Endothelial cell (in vitro differentiated cells): Measurements from ENCODE around the gene SPAM1. TPM values are rescaled to one million over a fixed set of nuclear protein-coding genes. Genes with fewer than 3 reads are reported as not detected.

Experiments used
- DNase-seq: peaks from one replicate; pipeline ENCODE4 v3.0.0; 2021; ENCODE audit warnings: low spot score
- H3K27ac Mint-ChIP-seq: one replicate; pipeline ENCODE4 v1.8.0; 2021; ENCODE audit warnings: mixed read lengths, inconsistent platforms; ENCODE audit not compliant: unreplicated experiment
- H3K27me3 Mint-ChIP-seq: one replicate; pipeline ENCODE4 v1.8.0; 2021; ENCODE audit warnings: mild to moderate bottlenecking, moderate library complexity, mixed read lengths, inconsistent platforms; ENCODE audit not compliant: unreplicated experiment
- H3K36me3 Mint-ChIP-seq: one replicate; pipeline ENCODE4 v1.8.0; 2021; ENCODE audit warnings: mild to moderate bottlenecking, low read depth, mixed read lengths, inconsistent platforms; ENCODE audit not compliant: unreplicated experiment
- H3K4me1 Mint-ChIP-seq: one replicate; pipeline ENCODE4 v1.8.0; 2021; ENCODE audit warnings: mild to moderate bottlenecking, mixed read lengths, inconsistent platforms; ENCODE audit not compliant: unreplicated experiment
- H3K4me3 Mint-ChIP-seq: one replicate; pipeline ENCODE4 v1.8.0; 2021; ENCODE audit warnings: mild to moderate bottlenecking, mixed read lengths, inconsistent platforms; ENCODE audit not compliant: unreplicated experiment
- H3K9me3 Mint-ChIP-seq: one replicate; pipeline ENCODE4 v1.8.0; 2021; ENCODE audit warnings: mixed read lengths, inconsistent platforms; ENCODE audit not compliant: unreplicated experiment
- total RNA-seq: library from RNA; stranded (reverse); fragmentation: NEBNext Ultra II Directional; extraction: Animal tissue kit (Norgen Biotek cat#: 25700); gene quantifications from one replicate; pipeline ENCODE4 v1.2.1, GENCODE V29; 2021; ENCODE audit not compliant: unreplicated experiment
- TF ChIP-seq, protein P1 (sequence below): fragments of 200-600 bp; sonication (generic); IDR thresholded peaks from one replicate; pipeline ENCODE4 v1.5.0; 2021; ENCODE audit warnings: antibody characterized with exemption; ENCODE audit not compliant: unreplicated experiment

The SPAM1 gene
- total RNA-seq, 1 donor from 2014 or later: not detected

GRCh38 chr7:123917878-123918277 lies 7.2 kb upstream of the SPAM1 start:
- no peak overlapping the region for H3K4me3 Mint-ChIP-seq
- no peak for DNase-seq
- H3K4me1 Mint-ChIP-seq: no peaks in the 10 kb centered on the region
- TF ChIP-seq, protein P1, sequence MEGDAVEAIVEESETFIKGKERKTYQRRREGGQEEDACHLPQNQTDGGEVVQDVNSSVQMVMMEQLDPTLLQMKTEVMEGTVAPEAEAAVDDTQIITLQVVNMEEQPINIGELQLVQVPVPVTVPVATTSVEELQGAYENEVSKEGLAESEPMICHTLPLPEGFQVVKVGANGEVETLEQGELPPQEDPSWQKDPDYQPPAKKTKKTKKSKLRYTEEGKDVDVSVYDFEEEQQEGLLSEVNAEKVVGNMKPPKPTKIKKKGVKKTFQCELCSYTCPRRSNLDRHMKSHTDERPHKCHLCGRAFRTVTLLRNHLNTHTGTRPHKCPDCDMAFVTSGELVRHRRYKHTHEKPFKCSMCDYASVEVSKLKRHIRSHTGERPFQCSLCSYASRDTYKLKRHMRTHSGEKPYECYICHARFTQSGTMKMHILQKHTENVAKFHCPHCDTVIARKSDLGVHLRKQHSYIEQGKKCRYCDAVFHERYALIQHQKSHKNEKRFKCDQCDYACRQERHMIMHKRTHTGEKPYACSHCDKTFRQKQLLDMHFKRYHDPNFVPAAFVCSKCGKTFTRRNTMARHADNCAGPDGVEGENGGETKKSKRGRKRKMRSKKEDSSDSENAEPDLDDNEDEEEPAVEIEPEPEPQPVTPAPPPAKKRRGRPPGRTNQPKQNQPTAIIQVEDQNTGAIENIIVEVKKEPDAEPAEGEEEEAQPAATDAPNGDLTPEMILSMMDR: no peak
- no peaks in the 10 kb centered on the region for H3K27me3 Mint-ChIP-seq
- H3K27ac Mint-ChIP-seq: no peak overlapping the region
- no peaks in the 10 kb centered on the region for H3K36me3 Mint-ChIP-seq
- no peaks in the 10 kb centered on the region for H3K9me3 Mint-ChIP-seq

- DNase-seq: no peak
- no peak overlapping the region for H3K4me3 Mint-ChIP-seq
- H3K27me3 Mint-ChIP-seq: no peaks in the 10 kb centered on the region
- H3K36me3 Mint-ChIP-seq: no peaks in the 10 kb centered on the region
- H3K4me1 Mint-ChIP-seq: no peaks in the 10 kb centered on the region
- H3K9me3 Mint-ChIP-seq: no peaks in the 10 kb centered on the region
- TF ChIP-seq, protein P1: no peak
- no peak overlapping the region for H3K27ac Mint-ChIP-seq
Observed at GRCh38 chr7:123918309-123918708, 6.7 kb upstream of the SPAM1 start.

DNA sequence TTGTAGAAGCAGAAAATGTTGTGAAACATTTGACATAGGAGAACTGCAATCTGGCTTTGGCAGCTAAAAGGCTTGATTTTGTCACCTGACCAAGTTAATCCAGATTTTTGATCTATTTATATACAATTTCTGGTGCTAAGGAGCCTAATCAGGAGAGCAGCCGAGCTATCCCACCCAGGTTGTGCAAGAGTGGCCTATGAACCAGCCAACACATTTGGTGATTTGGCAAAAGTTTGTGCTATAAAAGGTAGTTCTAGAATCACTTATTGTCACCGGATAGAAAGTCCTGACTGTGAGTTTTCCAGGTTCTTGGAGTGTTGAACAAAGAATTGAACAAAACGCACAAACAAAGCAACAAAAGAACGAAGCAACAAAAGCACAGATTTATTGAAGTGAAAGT lies 1.4 kb upstream of the SPAM1 start:
- Mint-ChIP-seq H3K27ac (no peak overlapping the region), H3K9me3 (no peaks in the 10 kb centered on the region), H3K36me3 (no peaks in the 10 kb centered on the region), H3K4me3 (no peak overlapping the region), H3K27me3 (no peaks in the 10 kb centered on the region), H3K4me1 (peaks cover 23% of the 10 kb centered on the region)
- no peak for DNase-seq
- TF ChIP-seq, protein P1: no peak

DNA sequence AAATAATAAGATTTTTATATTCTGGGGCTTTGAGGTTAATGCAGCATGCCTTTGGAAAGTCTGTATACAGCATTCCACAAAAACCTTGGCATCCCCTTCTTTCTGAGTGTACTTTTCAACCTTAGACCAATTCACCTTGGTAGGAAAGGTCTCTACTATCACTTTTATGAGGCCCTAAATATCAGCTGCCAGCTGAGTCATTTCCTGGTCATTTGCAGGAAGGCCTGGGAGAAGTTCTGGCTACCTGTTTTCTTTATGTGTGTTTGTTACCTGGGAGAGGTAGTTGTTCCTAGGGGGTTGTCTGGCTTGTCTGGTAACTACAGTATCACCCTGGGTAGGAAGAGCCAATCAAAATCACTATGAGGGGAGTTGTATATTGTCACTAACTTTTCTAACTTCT lies 4.1 kb downstream of the SPAM1 start:
- no peak overlapping the region for H3K4me3 Mint-ChIP-seq
- H3K27ac Mint-ChIP-seq: peak overlapping the region; percentile 65
- H3K36me3 Mint-ChIP-seq: no peaks in the 10 kb centered on the region
- H3K27me3 Mint-ChIP-seq: no peaks in the 10 kb centered on the region
- TF ChIP-seq, protein P1: no peak
- no peak for DNase-seq
- peaks cover 36% of the 10 kb centered on the region for H3K4me1 Mint-ChIP-seq
- H3K9me3 Mint-ChIP-seq: no peaks in the 10 kb centered on the region

GRCh38 chr7:123929655-123930054 lies 4.6 kb downstream of the SPAM1 start:
- Mint-ChIP-seq H3K4me1 (peaks cover 36% of the 10 kb centered on the region), H3K27ac (no peak overlapping the region)

More at GRCh38 chr7:123929655-123930054, 4.6 kb downstream of the SPAM1 start:
- H3K36me3 Mint-ChIP-seq: no peaks in the 10 kb centered on the region
- no peak overlapping the region for H3K4me3 Mint-ChIP-seq
- H3K9me3 Mint-ChIP-seq: no peaks in the 10 kb centered on the region
- no peaks in the 10 kb centered on the region for H3K27me3 Mint-ChIP-seq
- DNase-seq: no peak
- TF ChIP-seq, protein P1: no peak
